DOHH2 (cell line): Measurements from ENCODE around the gene THEM5.

Experiments
- H3F3A ChIP-seq: fragments of 200-600 bp; sonication (generic), shearing (Covaris generic); 2 replicates; pipeline ENCODE4 v1.6.0; 2016; ENCODE audit warnings: antibody characterized with exemption, mild to moderate bottlenecking; ENCODE audit not compliant: control insufficient read depth, insufficient read depth
- H3K27ac ChIP-seq: fragments of 200-600 bp; sonication (generic); 2 replicates; pipeline ENCODE4 v1.5.1; 2014; ENCODE audit warnings: low read depth, mild to moderate bottlenecking, low read length, moderate library complexity
- H3K27me3 ChIP-seq: fragments of 200-600 bp; sonication (generic); 2 replicates; pipeline ENCODE4 v1.6.1; 2014; ENCODE audit warnings: mild to moderate bottlenecking, low read length, mixed read lengths; ENCODE audit not compliant: control insufficient read depth
- H3K36me3 ChIP-seq: fragments of 200-600 bp; sonication (generic); 2 replicates; pipeline ENCODE4 v1.6.1; 2014; ENCODE audit warnings: mild to moderate bottlenecking, low read length, moderate library complexity, mixed read lengths; ENCODE audit not compliant: control insufficient read depth
- H3K4me1 ChIP-seq: fragments of 200-600 bp; sonication (generic); 2 replicates; pipeline ENCODE4 v1.6.1; 2014; ENCODE audit warnings: mild to moderate bottlenecking, low read length, mixed read lengths; ENCODE audit not compliant: control insufficient read depth
- H3K4me2 ChIP-seq: fragments of 200-600 bp; sonication (generic); 2 replicates; pipeline ENCODE4 v1.6.0; 2014; ENCODE audit warnings: mild to moderate bottlenecking, low read length, moderate library complexity
- H3K4me3 ChIP-seq: fragments of 200-600 bp; sonication (generic); 2 replicates; pipeline ENCODE4 v1.5.1; 2014; ENCODE audit warnings: mild to moderate bottlenecking, low read length, mixed read lengths
- H3K79me2 ChIP-seq: fragments of 200-600 bp; sonication (generic); 2 replicates; pipeline ENCODE4 v1.6.1; 2014; ENCODE audit warnings: mild to moderate bottlenecking, low read length, mixed read lengths; ENCODE audit not compliant: control insufficient read depth
- H3K9me2 ChIP-seq: fragments of 200-600 bp; sonication (generic); replicated peaks from 2 replicates; pipeline ENCODE4 v1.6.1; 2014; ENCODE audit warnings: mild to moderate bottlenecking, low read length, mixed read lengths; ENCODE audit not compliant: control insufficient read depth
- H3K9me3 ChIP-seq: fragments of 200-600 bp; sonication (generic); 2 replicates; pipeline ENCODE4 v1.6.1; 2014; ENCODE audit warnings: antibody characterized with exemption, low read length, mixed read lengths; ENCODE audit not compliant: control insufficient read depth, insufficient read depth
- H4K20me1 ChIP-seq: fragments of 200-600 bp; sonication (generic); 2 replicates; pipeline ENCODE4 v1.6.0; 2014; ENCODE audit warnings: low read depth, mild to moderate bottlenecking, antibody characterized with exemption, low read length, moderate library complexity; ENCODE audit not compliant: control insufficient read depth, insufficient read depth
- CTCF ChIP-seq: fragments of 200-600 bp; sonication (generic); IDR thresholded peaks from one replicate; pipeline ENCODE4 v1.5.1; 2014; ENCODE audit warnings: antibody characterized with exemption, mild to moderate bottlenecking, low read depth, low read length; ENCODE audit not compliant: poor library complexity, severe bottlenecking
- EZH2phosphoT487 ChIP-seq: fragments of 200-600 bp; sonication (generic); IDR thresholded peaks from 2 replicates; pipeline ENCODE4 v1.6.1; 2017; ENCODE audit warnings: borderline replicate concordance, mild to moderate bottlenecking, antibody characterized with exemption, low read length, moderate library complexity, mixed read lengths

Gene THEM5

GRCh38 chr1:151840421-151840820 lies 13.1 kb downstream of the THEM5 start:
- Histone ChIP-seq H3K4me3 (no peak overlapping the region), H3K9me2 (no peaks in the 10 kb centered on the region), H3K27ac (no peak overlapping the region), H3K27me3 (peaks cover 50% of the 10 kb centered on the region), H3K4me1 (peaks cover 47% of the 10 kb centered on the region), H4K20me1 (no peaks in the 10 kb centered on the region), H3F3A (0 out of 2 replicates have a peak, but pooled peaks cover 6% of the 10 kb centered on the region), H3K9me3 (no peaks in the 10 kb centered on the region), H3K4me2 (no peak overlapping the region), H3K36me3 (no peaks in the 10 kb centered on the region), H3K79me2 (no peaks in the 10 kb centered on the region)
- TF ChIP-seq EZH2phosphoT487: no peak
- TF ChIP-seq CTCF: no peak

DNA sequence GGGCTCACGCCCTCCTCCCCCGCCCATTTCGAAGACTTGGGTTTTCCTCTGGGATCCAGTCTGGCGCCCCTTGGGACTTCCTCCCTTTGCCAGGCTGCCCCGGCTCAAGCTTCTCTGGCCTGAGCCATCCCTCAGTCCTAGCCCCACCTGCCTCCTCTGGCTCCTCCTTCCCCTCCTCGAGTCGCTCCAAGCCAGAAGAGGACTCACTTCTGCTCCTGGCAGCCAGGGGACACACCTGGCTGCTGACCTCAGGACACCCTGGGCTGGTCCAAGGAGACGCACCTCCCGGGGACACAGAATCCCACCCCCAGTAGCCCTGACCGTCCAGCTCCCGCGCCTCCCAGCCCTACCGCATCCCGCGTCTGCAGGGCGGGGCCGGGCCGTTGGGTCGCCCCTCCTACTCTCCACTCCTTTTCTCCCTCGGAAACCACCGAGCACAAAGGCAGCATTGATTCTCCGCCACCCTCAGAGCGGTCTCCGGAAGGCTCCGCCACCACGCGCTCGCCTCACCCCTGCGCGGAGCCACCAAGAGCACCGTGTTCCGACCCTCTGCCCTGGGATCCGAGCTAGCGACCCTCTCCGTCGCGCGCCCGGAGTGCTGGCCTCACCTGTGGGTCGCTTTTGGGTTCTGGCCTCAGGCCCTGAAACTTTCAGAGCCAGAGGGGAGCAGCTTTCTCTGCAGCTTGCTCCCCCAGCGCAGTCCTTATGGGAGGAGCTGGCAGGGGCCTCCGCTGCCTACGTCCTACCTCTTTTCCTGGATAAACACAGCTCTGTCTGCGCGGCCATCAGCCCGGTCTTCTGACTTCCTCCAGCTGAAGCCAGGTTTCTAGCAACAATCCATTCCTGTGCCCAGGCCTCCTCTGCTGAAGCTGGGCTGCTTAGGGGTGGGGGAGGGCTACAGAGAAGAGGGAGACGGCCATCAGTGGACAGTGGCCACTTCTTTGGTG lies 13.8 kb downstream of the THEM5 start, which contains the start of gene C2CD4D:
C2CD4D (minus strand) TSS at position 364 of the 947 bp plus-strand sequence. CDS start 831 bp downstream, outside the sequence.
- peak within 1 kb of the TSS; percentile 55 for H3K4me2 ChIP-seq
- H3K4me1 ChIP-seq: peaks cover 47% of the 10 kb centered on the region
- peak within 1 kb of the TSS; percentile 48 for H3K4me3 ChIP-seq
- H3K9me2 ChIP-seq: no peaks in the 10 kb centered on the region
- H3K27me3 ChIP-seq: peaks cover 50% of the 10 kb centered on the region
- TF ChIP-seq EZH2phosphoT487 (no peak), CTCF (no peak)
- no peaks in the 10 kb centered on the region for H3K79me2 ChIP-seq
- H3K9me3 ChIP-seq: no peaks in the 10 kb centered on the region
- 0 out of 2 replicates have a peak, but pooled peaks cover 6% of the 10 kb centered on the region for H3F3A ChIP-seq
- no peak within 1 kb of the TSS for H3K27ac ChIP-seq
- no peaks in the 10 kb centered on the region for H4K20me1 ChIP-seq
- H3K36me3 ChIP-seq: no peaks in the 10 kb centered on the region

DNA sequence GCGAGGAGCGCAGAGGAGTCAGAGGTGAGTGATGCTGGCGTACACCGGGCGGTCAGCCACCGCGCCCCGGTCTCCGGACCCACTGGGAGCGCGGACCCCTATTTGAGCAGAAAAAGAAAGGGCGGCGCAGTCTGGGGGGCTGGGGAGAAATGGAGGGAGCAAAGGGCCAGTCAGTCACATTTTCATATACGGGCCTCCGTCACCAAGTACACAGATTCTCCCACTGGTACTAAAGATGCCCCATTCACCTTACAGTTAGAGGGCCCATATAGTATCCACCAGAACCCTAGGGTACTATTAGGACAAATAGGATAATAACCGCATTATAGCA lies 14.5 kb downstream of the THEM5 start:
- Histone ChIP-seq H3K9me3 (no peaks in the 10 kb centered on the region), H3K4me1 (peaks cover 40% of the 10 kb centered on the region), H3K4me2 (peak overlapping the region; percentile 55), H3K79me2 (no peaks in the 10 kb centered on the region), H3K4me3 (peak overlapping the region; percentile 48), H3K27me3 (peaks cover 50% of the 10 kb centered on the region), H4K20me1 (no peaks in the 10 kb centered on the region), H3K36me3 (no peaks in the 10 kb centered on the region), H3K9me2 (no peaks in the 10 kb centered on the region), H3K27ac (no peak overlapping the region), H3F3A (0 out of 2 replicates have a peak, but pooled peaks cover 6% of the 10 kb centered on the region)
- TF ChIP-seq CTCF (no peak), EZH2phosphoT487 (no peak)
